Medulla oblongata (tissue), 1 donor: ENCODE data around the gene SETDB2.

Source experiments
- DNase-seq: peaks from one replicate; pipeline ENCODE4 v3.0.0-alpha.2; 2015; ENCODE audit errors: extremely low spot score

The SETDB2 gene

DNA sequence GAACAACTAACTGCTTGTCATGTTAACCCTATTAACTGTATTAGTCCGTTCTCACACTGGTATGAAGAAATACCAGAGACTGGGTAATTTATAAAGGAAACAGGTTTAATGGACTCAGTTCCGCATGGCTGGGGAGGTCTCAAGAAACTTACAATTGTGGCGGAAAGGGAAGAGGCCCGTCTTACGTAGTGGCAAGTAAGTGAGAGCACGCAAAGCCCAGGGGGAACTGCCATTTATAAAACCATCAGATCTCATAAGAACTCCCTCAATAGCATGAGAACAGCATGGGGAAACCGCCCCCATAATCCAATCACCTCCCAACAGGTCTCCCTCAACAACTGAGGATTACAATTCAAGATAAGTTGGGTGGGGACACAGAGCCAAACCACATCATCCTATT lies 86.4 kb downstream of the SETDB2 start:
- DNase-seq, result peak; percentile 68

DNA sequence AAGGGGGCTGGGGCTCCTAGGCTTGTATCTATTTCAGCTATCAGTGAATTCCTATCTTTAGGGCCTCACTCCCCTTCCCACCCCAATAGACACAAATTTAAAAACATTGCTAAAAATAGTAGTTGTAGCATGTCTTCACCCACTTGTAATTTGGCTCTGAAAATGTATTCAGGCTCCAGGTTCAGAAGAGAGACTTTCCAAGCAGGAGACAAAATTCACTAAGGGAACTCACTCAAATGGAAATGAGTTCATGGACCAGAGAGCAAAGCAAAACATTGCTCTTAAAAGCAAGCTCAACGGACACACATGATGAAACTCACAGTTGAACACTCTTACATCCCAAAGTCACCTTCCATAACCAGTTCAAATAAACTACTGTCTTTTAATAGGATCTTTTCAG lies 88.5 kb downstream of the SETDB2 start:
- DNase-seq, result no peak

DNA sequence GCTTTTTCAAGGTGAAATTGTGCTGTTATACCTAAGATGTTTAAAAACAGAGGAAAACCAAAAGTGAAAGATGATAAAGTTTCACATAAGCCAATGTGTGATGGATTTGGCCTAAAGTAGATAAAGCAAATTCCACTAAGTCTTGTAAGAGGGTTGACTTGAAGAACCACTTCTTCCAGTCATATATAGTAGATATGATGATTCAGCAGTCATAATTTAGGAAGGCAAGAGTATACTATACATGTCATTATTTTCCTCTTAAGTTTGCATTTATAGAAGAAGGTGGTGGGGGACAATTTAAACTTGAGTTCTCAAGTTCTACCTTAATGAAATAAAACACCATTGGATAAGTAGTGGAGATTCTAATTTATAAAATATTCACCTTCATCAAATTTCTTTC lies 88.9 kb downstream of the SETDB2 start:
- DNase-seq, result no peak

DNA sequence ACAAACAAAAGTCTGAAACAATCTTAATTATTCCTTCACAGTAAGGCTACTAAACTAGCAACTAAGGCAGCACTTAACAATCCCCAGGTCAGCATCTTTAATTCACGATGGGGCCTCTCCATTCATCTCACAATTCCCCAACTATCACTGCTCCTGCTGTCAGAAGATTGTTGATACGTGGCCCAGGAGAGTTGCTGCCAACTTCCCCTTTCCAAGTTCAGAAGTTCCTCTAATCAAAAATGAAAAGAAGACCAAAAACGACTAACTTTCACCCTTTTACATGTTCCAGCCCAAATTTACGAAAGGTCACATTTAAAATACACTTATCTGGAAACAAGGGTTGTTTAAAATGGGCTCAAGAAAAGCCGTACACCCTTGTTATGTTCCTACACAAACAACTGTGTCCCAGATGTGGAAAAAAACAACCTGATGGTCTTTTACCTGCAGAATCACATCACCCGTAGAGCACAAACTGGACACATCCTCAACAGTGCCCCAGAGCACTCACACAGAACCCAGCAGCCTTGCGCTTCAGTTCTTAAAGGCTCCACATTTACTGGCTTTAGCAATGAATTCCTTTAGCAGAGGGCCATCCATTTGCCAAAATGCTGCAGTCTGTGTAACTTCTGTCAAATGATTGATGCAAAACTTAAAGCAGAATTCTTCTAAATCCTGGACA lies 89.7 kb downstream of the SETDB2 start:
- DNase-seq, result peak; percentile 47

DNA sequence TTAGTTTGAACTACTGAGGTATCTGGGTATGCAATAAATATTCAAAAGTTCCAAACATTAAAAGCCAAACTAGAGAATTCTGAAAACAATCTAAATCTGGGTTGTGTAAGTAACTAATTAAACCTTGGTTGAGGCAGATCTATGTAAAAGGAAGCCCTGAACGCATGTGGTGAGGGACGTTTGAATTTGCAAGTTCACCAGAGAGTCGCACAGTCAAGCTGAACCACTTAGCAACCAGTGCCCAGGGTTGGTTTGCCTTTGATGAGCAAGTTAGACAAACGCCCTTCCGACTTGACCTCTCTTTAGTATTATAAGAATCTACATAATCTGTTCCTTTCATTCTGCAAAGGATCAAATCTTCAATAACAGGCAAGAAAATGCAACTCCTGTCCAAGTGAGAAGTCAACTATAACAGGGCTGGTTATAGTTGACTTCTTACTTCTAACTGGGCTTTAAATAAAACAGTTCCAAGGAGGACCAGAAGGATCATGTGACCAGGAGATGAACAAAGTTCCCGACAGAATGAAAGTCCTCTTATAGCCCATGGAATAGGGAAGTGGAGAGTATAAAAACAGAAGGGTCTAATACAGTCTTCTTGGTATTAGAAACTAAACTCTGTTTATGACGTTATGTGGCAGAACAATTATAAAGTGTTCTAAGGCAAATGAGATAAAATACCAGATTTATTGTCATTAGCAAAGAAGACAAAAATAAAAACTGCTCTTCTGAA lies 92.2 kb downstream of the SETDB2 start:
- DNase-seq, result peak; percentile 85

DNA sequence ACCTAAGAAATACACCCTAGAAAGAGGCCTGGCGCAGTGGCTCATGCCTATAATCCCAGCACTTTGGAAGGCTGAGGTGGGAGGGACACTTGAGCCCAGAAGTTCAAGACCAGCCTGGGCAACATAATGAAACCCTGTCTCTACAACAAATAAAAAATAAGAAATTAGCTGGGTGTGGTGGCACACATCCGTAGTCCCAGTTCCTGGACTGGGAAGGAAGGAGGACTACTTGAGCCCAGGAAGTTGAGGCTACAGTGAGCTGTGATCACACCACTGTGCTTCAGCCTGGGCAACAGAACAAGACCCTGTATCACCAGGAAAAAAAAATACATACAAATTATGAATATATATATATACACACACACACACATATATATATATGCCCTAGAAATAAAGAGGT lies 94.3 kb downstream of the SETDB2 start:
- no peak for DNase-seq

DNA sequence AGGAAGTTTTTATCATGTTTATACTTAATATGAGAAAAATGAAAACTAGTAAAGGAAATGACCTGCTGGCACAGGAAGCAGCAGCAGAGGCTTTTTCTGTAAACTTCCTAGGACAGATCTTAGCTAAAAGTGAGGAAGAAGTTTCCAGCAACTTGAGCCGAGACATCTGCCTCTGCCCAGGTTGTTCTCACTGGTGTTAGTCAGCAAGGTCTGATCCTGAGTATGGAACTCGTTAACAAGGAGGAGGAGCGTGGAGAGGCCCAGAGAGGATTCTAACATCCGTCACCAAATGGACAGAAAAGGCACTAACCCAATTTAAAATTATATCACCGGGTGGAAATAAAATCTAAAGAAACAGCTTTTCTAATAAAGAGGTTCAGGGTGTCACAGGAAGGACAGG lies 95.2 kb downstream of the SETDB2 start:
- no peak for DNase-seq

DNA sequence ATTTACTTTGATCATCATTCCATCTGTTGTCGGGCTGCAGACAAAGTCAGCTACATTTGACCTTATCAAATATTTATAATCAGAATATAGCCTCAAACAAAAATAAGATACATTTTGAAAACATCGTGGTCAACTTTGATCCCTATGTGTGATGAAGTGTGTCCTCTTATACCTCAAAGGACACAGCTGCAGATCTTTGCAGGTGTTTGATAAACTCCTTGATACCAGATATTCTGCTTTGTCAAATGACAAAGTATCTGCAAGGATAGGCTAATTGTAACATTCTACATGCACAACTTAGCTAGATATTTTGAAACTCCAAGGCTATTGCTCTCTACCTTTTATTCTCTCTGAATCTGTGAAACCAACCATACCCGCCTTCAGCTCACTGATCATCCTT lies 95.7 kb downstream of the SETDB2 start:
- DNase-seq, result no peak

DNA sequence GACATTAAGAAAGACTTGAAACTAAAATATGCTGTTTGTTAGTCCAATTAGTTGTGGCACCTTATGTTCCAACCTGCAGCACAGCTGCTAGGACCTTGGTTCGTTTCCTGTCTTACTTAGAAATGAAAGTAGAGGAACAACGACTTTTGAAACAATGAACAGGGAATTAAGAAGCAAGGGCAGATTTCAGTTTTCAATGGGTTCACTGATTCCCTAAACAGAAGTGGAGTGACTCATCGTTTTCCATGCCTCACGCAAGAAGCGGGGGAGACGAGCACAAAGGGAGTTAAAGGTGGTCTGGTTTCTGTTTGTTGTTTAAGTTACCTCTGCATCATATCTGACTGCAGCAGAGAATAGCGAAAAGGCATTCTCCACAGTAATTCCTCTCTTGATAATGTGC lies 96.5 kb downstream of the SETDB2 start:
- DNase-seq, result peak; percentile 47

DNA sequence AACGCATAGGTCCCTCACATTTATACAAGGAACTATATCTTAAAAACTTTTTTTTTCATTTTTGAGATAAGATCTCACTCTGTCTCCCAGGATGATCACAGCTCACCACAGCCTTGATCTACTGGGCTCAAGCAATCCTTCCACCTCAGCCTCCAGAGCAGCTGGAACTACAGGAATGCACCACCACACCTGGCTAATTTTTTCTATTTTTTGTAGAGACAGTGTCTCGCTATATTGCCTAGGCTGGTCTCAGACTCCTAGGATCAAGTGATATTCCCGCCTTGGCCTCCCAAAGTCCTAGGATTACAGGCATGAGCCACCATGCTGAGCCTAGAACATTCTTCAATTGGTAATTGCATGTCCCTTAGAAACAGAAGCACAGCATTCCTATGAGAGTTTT lies 99.6 kb downstream of the SETDB2 start:
- no peak for DNase-seq
